B cell (primary cell): Measurements from ENCODE around the gene ALX3. TPM values are rescaled to one million over a fixed set of nuclear protein-coding genes. Genes with fewer than 3 reads are reported as not detected.

ENCODE experiments used
- ATAC-seq: fragments of 200-7000 bp; cut with Tn5 transposase; one replicate; pipeline ENCODE4 v1.10.0; 2021; ENCODE audit warnings: low read depth, mild to moderate bottlenecking, moderate number of reproducible peaks, moderate library complexity
- CTCF ChIA-PET: fragments of 350-600 bp; sonication (Branson Sonifier 250); formaldehyde crosslinking; loops from one replicate; lab custom pipeline; 2021; ENCODE audit warnings: antibody characterized with exemption, inconsistent platforms; lab: Charles Lee
- POLR2A ChIA-PET: fragments of 350-600 bp; sonication (Branson Sonifier 250); formaldehyde crosslinking; loops from one replicate; lab custom pipeline; 2021; ENCODE audit warnings: antibody characterized with exemption; lab: Charles Lee
- DNase-seq: peaks from one replicate; pipeline ENCODE4 v3.0.0; 2013
- H2AFZ ChIP-seq: 2 replicates; pipeline ENCODE4 v1.6.1; 2012; ENCODE audit warnings: mild to moderate bottlenecking, low read depth, low read length; ENCODE audit not compliant: insufficient read depth, poor library complexity, severe bottlenecking
- H3K27ac ChIP-seq, 2 donors: 1 replicate in 1 of 2; 2 replicates in 1 of 2; pipeline ENCODE4 v1.5.1; 2012 to 2013; ENCODE audit warnings: low read length in 2 of 2, mild to moderate bottlenecking in 2 of 2, moderate library complexity in 1 of 2
- H3K27me3 ChIP-seq, 4 experiments: fragments of 200-600 bp in 1 of 4; sonication (generic) in 1 of 4; replicated peaks in 1 of 4; 1 replicate in 2 of 4; 2 replicates in 2 of 4; pipeline versions ENCODE4 v1.6.1 to v1.7.0; 2013 to 2016; ENCODE audit warnings: low read length in 3 of 4, mild to moderate bottlenecking in 2 of 4, mixed read lengths in 1 of 4, moderate library complexity in 1 of 4; ENCODE audit not compliant: insufficient read depth in 4 of 4, control insufficient read depth in 3 of 4; ENCODE audit errors: control extremely low read depth in 1 of 4
- H3K36me3 ChIP-seq, 2 experiments: replicated peaks in 1 of 2; 1 replicate in 1 of 2; 2 replicates in 1 of 2; pipeline versions ENCODE4 v1.6.1 to v1.7.1; 2013; ENCODE audit warnings: low read length in 1 of 2; ENCODE audit not compliant: insufficient read depth in 2 of 2, control insufficient read depth in 1 of 2; ENCODE audit errors: control extremely low read depth in 1 of 2, extremely low read depth in 1 of 2
- H3K4me1 ChIP-seq, 2 donors: fragments of 200-600 bp in 1 of 2; sonication (generic) in 1 of 2; 1 replicate in 1 of 2; 2 replicates in 1 of 2; pipeline versions ENCODE4 v1.5.1 to v1.6.1; 2013 to 2017; ENCODE audit warnings: low read length in 2 of 2; ENCODE audit not compliant: control insufficient read depth in 2 of 2, insufficient read depth in 2 of 2
- H3K4me2 ChIP-seq: replicated peaks from 2 replicates; pipeline ENCODE3; 2012; ENCODE audit warnings: mild to moderate bottlenecking, low read depth, low read length; ENCODE audit not compliant: poor library complexity, severe bottlenecking
- H3K4me3 ChIP-seq, 5 experiments: fragments of 200-600 bp in 1 of 5; sonication (generic) in 1 of 5; 1 replicate in 3 of 5; 2 replicates in 2 of 5; pipeline versions ENCODE4 v1.5.1 to v1.7.0; 2011 to 2016; ENCODE audit warnings: low read length in 4 of 5, mild to moderate bottlenecking in 4 of 5, low read depth in 2 of 5, control low read depth in 1 of 5, moderate library complexity in 1 of 5; ENCODE audit not compliant: insufficient read depth in 1 of 5; ENCODE audit errors: control extremely low read depth in 1 of 5, extremely low read depth in 1 of 5
- H3K79me2 ChIP-seq: fragments of 200-600 bp; sonication (generic); one replicate; pipeline ENCODE4 v1.6.0; 2016; ENCODE audit warnings: low read length; ENCODE audit not compliant: control insufficient read depth, insufficient read depth
- H3K9ac ChIP-seq: fragments of 200-600 bp; sonication (generic); 2 replicates; pipeline ENCODE4 v1.6.1; 2017; ENCODE audit warnings: mild to moderate bottlenecking, low read length, moderate library complexity
- H3K9me3 ChIP-seq, 3 donors: one replicate each; pipeline versions ENCODE4 v1.6.1 to v1.7.1; 2013; ENCODE audit warnings: low read length in 2 of 3; ENCODE audit not compliant: control insufficient read depth in 2 of 3, insufficient read depth in 1 of 3; ENCODE audit errors: control extremely low read depth in 1 of 3
- H4K20me1 ChIP-seq: 2 replicates; pipeline ENCODE4 v1.6.0; 2012; ENCODE audit warnings: mild to moderate bottlenecking, low read length; ENCODE audit not compliant: insufficient read depth, control insufficient read depth, poor library complexity, severe bottlenecking
- H3K27ac Mint-ChIP-seq: one replicate; pipeline ENCODE4 v1.8.0; 2021; ENCODE audit warnings: mixed read lengths
- H3K27me3 Mint-ChIP-seq: one replicate; pipeline ENCODE4 v1.8.0; 2021; ENCODE audit warnings: mixed read lengths
- H3K4me1 Mint-ChIP-seq: one replicate; pipeline ENCODE4 v1.8.0; 2021; ENCODE audit warnings: mixed read lengths
- H3K4me3 Mint-ChIP-seq: one replicate; pipeline ENCODE4 v1.8.0; 2021; ENCODE audit warnings: mixed read lengths
- H3K9me3 Mint-ChIP-seq: one replicate; pipeline ENCODE4 v1.8.0; 2022; ENCODE audit warnings: mixed read lengths; ENCODE audit not compliant: insufficient read depth
- CTCF ChIP-seq: fragments of 200-600 bp; IDR thresholded peaks from one replicate; pipeline ENCODE4 v1.8.0; 2022; ENCODE audit warnings: antibody characterized with exemption, mild to moderate bottlenecking
- EZH2 ChIP-seq: IDR thresholded peaks from 2 replicates; pipeline ENCODE4 v1.6.1; 2012; ENCODE audit warnings: borderline replicate concordance, low read depth, mild to moderate bottlenecking, moderate library complexity, low read length; ENCODE audit not compliant: insufficient read depth, poor library complexity, severe bottlenecking
- WGBS: methylation state at CpG from one replicate; pipeline ENCODE4 v1.1.5; 2013; ENCODE audit warnings: missing lambda C conversion rate; ENCODE audit not compliant: insufficient coverage; 5-methylcytosine and 5-hydroxymethylcytosine counted together
- intact Hi-C: fragments of 100-400 bp; cut with micrococcal nuclease; formaldehyde crosslinking; loops from one replicate; pipeline ENCODE4 v1.10.0; 2022
- polyA plus RNA-seq: library from polyadenylated mRNA; depleted of rRNA; stranded (reverse); fragments of >200 nt; gene quantifications from 2 replicates; pipeline ENCODE4 v1.2.3, GENCODE V29; 2012
- total RNA-seq, 2 donors: library from RNA; stranded (reverse); fragments of 120-200 nt in 1 of 2; gene quantifications; 1 replicate in 1 of 2; 2 replicates in 1 of 2; pipeline versions ENCODE4 v1.2.3 to v1.2.4, GENCODE V29; 2013 to 2022

The ALX3 gene
- total and polyA plus RNA-seq, 2 donors (not counting 1 experiment from before 2014, with no cell fraction given) = not detected

- H3K27me3 ChIP-seq = no peaks in the 10 kb centered on the region
- H2AFZ ChIP-seq = peak within 1 kb of the TSS; percentile 98
- H3K4me1 ChIP-seq = peaks cover 25 to 31% of the 10 kb centered on the region in 2 donors
- H3K36me3 ChIP-seq = peaks cover 1 to 24% of the 10 kb centered on the region in 2 experiments
- peak within 1 kb of the TSS; percentile 76 to 95 for H3K27ac ChIP-seq
- Mint-ChIP-seq H3K27me3 (no peaks in the 10 kb centered on the region), H3K4me3 (peak within 1 kb of the TSS; percentile 97), H3K4me1 (peaks cover 43% of the 10 kb centered on the region), H3K27ac (peak within 1 kb of the TSS; percentile 93), H3K9me3 (no peaks in the 10 kb centered on the region)
- no peaks in the 10 kb centered on the region for H4K20me1 ChIP-seq
- H3K79me2 ChIP-seq = peaks cover 33% of the 10 kb centered on the region
- H3K9ac ChIP-seq = peak within 1 kb of the TSS; percentile 99
- intact Hi-C loops = loop anchor here (1.0 to 5.0 kb wide), 6 partner anchors 23 to 928 kb away; partner anchors contain the start of genes AHCYL1, GNAI3, LAMTOR5 and LRIF1
- ChIA-PET CTCF (interaction anchor here (0.8 to 9.6 kb wide), 16 partner anchors 10 to 486 kb away, joined by 3 to 67 read pairs (median 5); partner anchors contain the start of genes AHCYL1, GNAI3 and RBM15), POLR2A (interaction anchor here (0.6 to 1.8 kb wide), 11 partner anchors 10 to 487 kb away, joined by 3 to 26 read pairs (median 4); partner anchors contain the start of genes GSTM4 and RBM15)
- peak; percentile 93 for ATAC-seq
- TF ChIP-seq EZH2 = no peak
- under 1% methylated on average over 66 of the region's 66 CpGs for WGBS
- no peaks in the 10 kb centered on the region for H3K9me3 ChIP-seq
- peak within 1 kb of the TSS; percentile 71 to 99 (median 93) for H3K4me3 ChIP-seq
- peak within 1 kb of the TSS; percentile 94 for H3K4me2 ChIP-seq
- peak; percentile 96 for DNase-seq
Measured at GRCh38 chr1:110034451-110035235, 35.8 kb downstream of the ALX3 start, which contains the start of gene STRIP1. STRIP1 (plus strand) TSS chr1:110034624; CDS start chr1:110034638, 14 bp downstream.

GRCh38 chr1:110034040-110034450 lies 36.4 kb downstream of the ALX3 start:
- CTCF ChIA-PET = interaction anchor here (1.0 to 9.6 kb wide), 13 partner anchors 10 to 486 kb away, joined by 3 to 67 read pairs (median 6); partner anchors contain the start of genes AHCYL1, GNAI3 and RBM15
- no peak for ATAC-seq
- Histone ChIP-seq H3K27me3 (no peaks in the 10 kb centered on the region), H3K36me3 (peaks cover 1 to 19% of the 10 kb centered on the region in 2 experiments), H3K27ac (peak overlapping the region; percentile 76 to 95), H3K4me3 (peak overlapping the region; percentile 28 to 99 (median 93)), H3K4me1 (peaks cover 25 to 31% of the 10 kb centered on the region in 2 donors), H3K4me2 (peak overlapping the region; percentile 94), H3K9me3 (no peaks in the 10 kb centered on the region), H3K79me2 (peaks cover 27% of the 10 kb centered on the region), H3K9ac (peak overlapping the region; percentile 99), H2AFZ (peak overlapping the region; percentile 98), H4K20me1 (no peaks in the 10 kb centered on the region)
- POLR2A ChIA-PET = interaction anchor here (0.7 to 1.8 kb wide), 8 partner anchors 11 to 486 kb away, joined by 3 to 26 read pairs (median 4); partner anchors contain the start of gene RBM15
- no peaks in the 10 kb centered on the region for H3K9me3 Mint-ChIP-seq
- TF ChIP-seq EZH2 (no peak), CTCF (no peak)
- intact Hi-C loops = loop anchor here (1.0 to 5.0 kb wide), 6 partner anchors 23 to 928 kb away; partner anchors contain the start of genes AHCYL1, GNAI3, LAMTOR5 and LRIF1
- no peak for DNase-seq
- H3K4me3 Mint-ChIP-seq = peak overlapping the region; percentile 97
- H3K4me1 Mint-ChIP-seq = peaks cover 45% of the 10 kb centered on the region
- WGBS = no CpG with 5 or more reads among the region's 4 CpGs
- H3K27me3 Mint-ChIP-seq = no peaks in the 10 kb centered on the region
- peak overlapping the region; percentile 93 for H3K27ac Mint-ChIP-seq
